Prostate gland (tissue), 2 donors: ENCODE measurements around the gene TMEM140. TPM values are rescaled to one million over a fixed set of nuclear protein-coding genes. Genes with fewer than 3 reads are reported as not detected.
A peak's percentile ranks its signal among the peaks of the same experiment; 100 is the strongest.

Experiments
- DNase-seq: peaks from one replicate; pipeline ENCODE4 v3.0.0-alpha.2; 2019; ENCODE audit warnings: low spot score
- H3K27ac ChIP-seq, 2 donors: fragments of 200-600 bp; sonication (generic); 2 replicates each; pipeline ENCODE4 v1.5.1; 2017 to 2019
- H3K27me3 ChIP-seq: fragments of 200-600 bp; sonication (generic); replicated peaks from 2 replicates; pipeline ENCODE4 v1.5.1; 2019; ENCODE audit not compliant: insufficient read depth
- H3K36me3 ChIP-seq, 2 donors: fragments of 200-600 bp; sonication (generic); 1 replicate in 1 of 2; 2 replicates in 1 of 2; pipeline versions ENCODE4 v1.5.1 to v1.8.1; 2017 to 2019
- H3K4me1 ChIP-seq: fragments of 200-600 bp; sonication (generic); replicated peaks from 2 replicates; pipeline ENCODE4 v1.5.1; 2019
- H3K4me3 ChIP-seq, 2 donors: fragments of 200-600 bp; sonication (generic); 2 replicates each; pipeline ENCODE4 v1.5.1; 2017 to 2019
- H3K9me3 ChIP-seq: fragments of 200-600 bp; sonication (generic); 2 replicates; pipeline ENCODE4 v1.5.1; 2017
- POLR2A ChIP-seq: fragments of 450-650 bp; IDR thresholded peaks from one replicate; pipeline ENCODE4 v1.6.1; 2016; ENCODE audit warnings: antibody characterized with exemption, mild to moderate bottlenecking
- POLR2AphosphoS5 ChIP-seq: sonication (generic); formaldehyde crosslinking; IDR thresholded peaks from one replicate; pipeline ENCODE4 v1.6.1; 2017; ENCODE audit warnings: antibody characterized with exemption
- WGBS: methylation state at CpG from one replicate; pipeline ENCODE4 v1.1.5; 2018; 5-methylcytosine and 5-hydroxymethylcytosine counted together
- intact Hi-C: fragments of 100-400 bp; cut with DNase I; formaldehyde crosslinking; loops from one replicate; pipeline ENCODE4 v1.14.2; 2022
- total RNA-seq, 2 donors: library from RNA; depleted of rRNA; stranded (reverse); fragments of >200 nt; gene quantifications; one replicate each; pipeline ENCODE4 v1.1.0, GENCODE V29; 2016
- TF ChIP-seq, protein P1 (sequence below), 4 experiments: fragments of 200-600 bp in 2 of 4; fragments of 450-650 bp in 2 of 4; sonication (generic) in 2 of 4; IDR thresholded peaks; 1 replicate in 3 of 4; 2 replicates in 1 of 4; pipeline ENCODE4 v1.5.1; 2016 to 2019; ENCODE audit warnings: antibody characterized with exemption in 4 of 4, mild to moderate bottlenecking in 2 of 4, moderate library complexity in 2 of 4

TMEM140 gene
- total RNA-seq, 2 donors from 2014 or later: 8.2 to 14.6 TPM

DNA sequence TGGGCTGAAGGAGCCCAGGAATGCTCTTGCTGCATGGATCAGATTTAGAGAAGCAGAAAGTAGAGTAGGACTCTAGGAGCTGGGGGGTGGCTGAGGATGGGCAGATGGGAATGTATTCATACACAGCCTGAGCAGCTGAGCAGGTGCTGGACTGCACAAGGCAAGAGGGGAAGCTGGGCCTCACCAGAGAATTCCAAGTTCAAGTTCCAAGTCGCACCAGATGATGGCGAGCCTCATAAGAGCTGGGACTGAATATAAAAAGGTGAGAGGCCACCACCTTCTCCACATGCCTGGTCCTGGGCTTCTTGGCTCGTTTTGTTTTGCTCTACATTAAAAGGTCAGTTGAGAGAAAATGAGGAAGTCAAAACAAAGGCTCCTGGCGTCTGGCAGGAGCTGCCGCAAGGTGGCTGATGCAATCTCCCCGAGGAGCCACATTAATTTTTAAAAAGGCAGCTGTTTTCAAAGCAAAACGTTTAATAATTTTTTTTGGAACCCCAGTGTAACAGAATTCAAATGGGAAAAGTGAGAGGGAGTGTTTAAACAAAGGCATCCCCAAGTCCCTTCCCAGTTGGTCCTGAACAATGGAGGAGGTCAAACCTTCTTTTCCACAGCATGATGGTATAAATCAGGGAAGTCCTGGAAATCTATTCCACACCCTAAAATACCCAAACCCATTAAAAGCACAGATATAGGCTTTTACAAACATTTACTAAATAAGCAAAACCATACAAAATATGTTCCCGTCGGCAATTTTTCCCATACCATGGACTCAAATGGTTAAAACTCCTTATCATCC is 13.2 kb downstream of the TMEM140 start:
- no peaks in the 10 kb centered on the region for H3K27me3 ChIP-seq

GRCh38 chr7:135161669-135162068 is 13.8 kb downstream of the TMEM140 start:
- intact Hi-C loops: no loop called here
- no peak for TF ChIP-seq POLR2AphosphoS5
- TF ChIP-seq POLR2A: no peak
- TF ChIP-seq, protein P1, sequence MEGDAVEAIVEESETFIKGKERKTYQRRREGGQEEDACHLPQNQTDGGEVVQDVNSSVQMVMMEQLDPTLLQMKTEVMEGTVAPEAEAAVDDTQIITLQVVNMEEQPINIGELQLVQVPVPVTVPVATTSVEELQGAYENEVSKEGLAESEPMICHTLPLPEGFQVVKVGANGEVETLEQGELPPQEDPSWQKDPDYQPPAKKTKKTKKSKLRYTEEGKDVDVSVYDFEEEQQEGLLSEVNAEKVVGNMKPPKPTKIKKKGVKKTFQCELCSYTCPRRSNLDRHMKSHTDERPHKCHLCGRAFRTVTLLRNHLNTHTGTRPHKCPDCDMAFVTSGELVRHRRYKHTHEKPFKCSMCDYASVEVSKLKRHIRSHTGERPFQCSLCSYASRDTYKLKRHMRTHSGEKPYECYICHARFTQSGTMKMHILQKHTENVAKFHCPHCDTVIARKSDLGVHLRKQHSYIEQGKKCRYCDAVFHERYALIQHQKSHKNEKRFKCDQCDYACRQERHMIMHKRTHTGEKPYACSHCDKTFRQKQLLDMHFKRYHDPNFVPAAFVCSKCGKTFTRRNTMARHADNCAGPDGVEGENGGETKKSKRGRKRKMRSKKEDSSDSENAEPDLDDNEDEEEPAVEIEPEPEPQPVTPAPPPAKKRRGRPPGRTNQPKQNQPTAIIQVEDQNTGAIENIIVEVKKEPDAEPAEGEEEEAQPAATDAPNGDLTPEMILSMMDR (IDR thresholded peaks at IDR 0.05): no peak
- DNase-seq: no peak
- no peaks in the 10 kb centered on the region for H3K27me3 ChIP-seq
- 87% methylated on average over 6 of the region's 6 CpGs for WGBS
- H3K27ac ChIP-seq: no peak overlapping the region
- H3K9me3 ChIP-seq: no peaks in the 10 kb centered on the region
- H3K36me3 ChIP-seq: peaks cover 0 to 3% of the 10 kb centered on the region in 2 donors
- no peaks in the 10 kb centered on the region for H3K4me1 ChIP-seq
- H3K4me3 ChIP-seq: no peak overlapping the region

More for the DNA sequence above, 13.2 kb downstream of the TMEM140 start:
- Histone ChIP-seq H3K27ac (peak overlapping the region in 1 of 2 donors; percentile 10), H3K4me1 (no peaks in the 10 kb centered on the region), H3K9me3 (no peaks in the 10 kb centered on the region), H3K36me3 (no peaks in the 10 kb centered on the region), H3K4me3 (no peak overlapping the region)
- 56% methylated on average over 9 of the region's 9 CpGs for WGBS
- TF ChIP-seq POLR2A: no peak
- TF ChIP-seq, protein P1 (IDR thresholded peaks at IDR 0.05): no peak
- TF ChIP-seq POLR2AphosphoS5: no peak
- no peak for DNase-seq
- intact Hi-C loops: no loop called here

GRCh38 chr7:135162382-135163001 is 14.6 kb downstream of the TMEM140 start:
- intact Hi-C loops: no loop called here
- Histone ChIP-seq H3K4me1 (no peaks in the 10 kb centered on the region), H3K27me3 (no peaks in the 10 kb centered on the region), H3K27ac (no peak overlapping the region), H3K4me3 (no peak overlapping the region), H3K9me3 (no peaks in the 10 kb centered on the region), H3K36me3 (peaks cover 0 to 4% of the 10 kb centered on the region in 2 donors)
- WGBS: 94% methylated on average over 2 of the region's 2 CpGs
- DNase-seq: no peak
- TF ChIP-seq POLR2AphosphoS5: no peak
- no peak for TF ChIP-seq POLR2A
- TF ChIP-seq, protein P1 (IDR thresholded peaks at IDR 0.05): no peak

GRCh38 chr7:135164357-135165061 is 16.6 kb downstream of the TMEM140 start:
- no peak for TF ChIP-seq POLR2AphosphoS5
- TF ChIP-seq, protein P1 (IDR thresholded peaks at IDR 0.05): no peak
- TF ChIP-seq POLR2A: no peak
- DNase-seq: no peak
- intact Hi-C loops: loop anchor here (5.0 kb wide), 1 partner anchor 177 kb away; the partner anchor contains the start of gene AGBL3

More at GRCh38 chr7:135164357-135165061, 16.6 kb downstream of the TMEM140 start:
- peaks cover 0 to 4% of the 10 kb centered on the region in 2 donors for H3K36me3 ChIP-seq
- no peaks in the 10 kb centered on the region for H3K9me3 ChIP-seq
- 77% methylated on average over 15 of the region's 18 CpGs for WGBS
- H3K4me1 ChIP-seq: peaks cover 3% of the 10 kb centered on the region
- no peaks in the 10 kb centered on the region for H3K27me3 ChIP-seq
- no peak overlapping the region for H3K4me3 ChIP-seq
- no peak overlapping the region for H3K27ac ChIP-seq
